ENCODE results near the gene SNRK.

SNRK gene

GRCh38 chr3:43270078-43270477 lies 16.3 kb upstream of the SNRK start:
- DNase-seq (ENCODE audit: low spot score): no peak

- DNase-seq (ENCODE audit: low spot score): no peak
These were observed 12.9 kb upstream of the SNRK start for GRCh38 chr3:43273416-43273815.

- DNase-seq (ENCODE audit: low spot score): no peak
These were observed 7.3 kb upstream of the SNRK start for GRCh38 chr3:43279082-43279481.

- no peak for DNase-seq (ENCODE audit: low spot score)
These were observed 6.8 kb upstream of the SNRK start for GRCh38 chr3:43279532-43279931.

GRCh38 chr3:43281020-43281419 lies 5.3 kb upstream of the SNRK start:
- no peak for DNase-seq (ENCODE audit: low spot score)

- DNase-seq (ENCODE audit: low spot score): no peak
These were observed 2.2 kb upstream of the SNRK start for GRCh38 chr3:43284171-43284570.

GRCh38 chr3:43285644-43286043 lies 696 bp upstream of the SNRK start:
- DNase-seq (ENCODE audit: low spot score): no peak

- no peak for DNase-seq (ENCODE audit: low spot score)
These were observed 630 bp downstream of the SNRK start for GRCh38 chr3:43286841-43287499.

GRCh38 chr3:43287500-43287873 lies 1.1 kb downstream of the SNRK start:
- DNase-seq (ENCODE audit: low spot score): no peak

GRCh38 chr3:43288366-43288765 lies 2.0 kb downstream of the SNRK start:
- peak; percentile 50 for DNase-seq (ENCODE audit: low spot score)

GRCh38 chr3:43288850-43289249 lies 2.5 kb downstream of the SNRK start:
- DNase-seq (ENCODE audit: low spot score): no peak

- no peak for DNase-seq (ENCODE audit: low spot score)
These were observed 3.1 kb downstream of the SNRK start for GRCh38 chr3:43289401-43289800.

- DNase-seq (ENCODE audit: low spot score): peak; percentile 29
These were observed 3.6 kb downstream of the SNRK start for GRCh38 chr3:43289841-43290470.

GRCh38 chr3:43290956-43291355 lies 4.6 kb downstream of the SNRK start:
- DNase-seq (ENCODE audit: low spot score): no peak

GRCh38 chr3:43291546-43291945 lies 5.2 kb downstream of the SNRK start:
- no peak for DNase-seq (ENCODE audit: low spot score)

GRCh38 chr3:43294975-43295374 lies 8.6 kb downstream of the SNRK start:
- DNase-seq (ENCODE audit: low spot score): no peak

- peak; percentile 84 for DNase-seq (ENCODE audit: low spot score)
These were observed 10.2 kb downstream of the SNRK start for GRCh38 chr3:43296565-43296964.

GRCh38 chr3:43298292-43298691 lies 12.0 kb downstream of the SNRK start:
- DNase-seq (ENCODE audit: low spot score): no peak

- no peak for DNase-seq (ENCODE audit: low spot score)
These were observed 12.4 kb downstream of the SNRK start for GRCh38 chr3:43298761-43299160.

GRCh38 chr3:43302116-43302880 lies 16.0 kb downstream of the SNRK start:
- DNase-seq (ENCODE audit: low spot score): no peak

- no peak for DNase-seq (ENCODE audit: low spot score)
These were observed 17.8 kb downstream of the SNRK start for GRCh38 chr3:43304126-43304525.

- DNase-seq (ENCODE audit: low spot score): no peak
These were observed 20.9 kb downstream of the SNRK start for GRCh38 chr3:43307226-43307625.

- DNase-seq (ENCODE audit: low spot score): no peak
These were observed 21.3 kb downstream of the SNRK start for GRCh38 chr3:43307649-43308048.

All from CD4-positive, alpha-beta T cell treated with Interleukin-2 at 100 ng/mL for 4 hours (primary cell).